ENCODE results near the gene FLYWCH1. TPM values are rescaled to one million over a fixed set of nuclear protein-coding genes. Genes with fewer than 3 reads are reported as not detected.
"Not testable (repeated sequence)": the region's sequence is repeated elsewhere in the genome, so short reads cannot be mapped to it uniquely, and the experiment has no call there.

Gene FLYWCH1
- total RNA-seq, 3 donors from 2014 or later: 28.0 to 30.9 (median 28.2) TPM

DNA sequence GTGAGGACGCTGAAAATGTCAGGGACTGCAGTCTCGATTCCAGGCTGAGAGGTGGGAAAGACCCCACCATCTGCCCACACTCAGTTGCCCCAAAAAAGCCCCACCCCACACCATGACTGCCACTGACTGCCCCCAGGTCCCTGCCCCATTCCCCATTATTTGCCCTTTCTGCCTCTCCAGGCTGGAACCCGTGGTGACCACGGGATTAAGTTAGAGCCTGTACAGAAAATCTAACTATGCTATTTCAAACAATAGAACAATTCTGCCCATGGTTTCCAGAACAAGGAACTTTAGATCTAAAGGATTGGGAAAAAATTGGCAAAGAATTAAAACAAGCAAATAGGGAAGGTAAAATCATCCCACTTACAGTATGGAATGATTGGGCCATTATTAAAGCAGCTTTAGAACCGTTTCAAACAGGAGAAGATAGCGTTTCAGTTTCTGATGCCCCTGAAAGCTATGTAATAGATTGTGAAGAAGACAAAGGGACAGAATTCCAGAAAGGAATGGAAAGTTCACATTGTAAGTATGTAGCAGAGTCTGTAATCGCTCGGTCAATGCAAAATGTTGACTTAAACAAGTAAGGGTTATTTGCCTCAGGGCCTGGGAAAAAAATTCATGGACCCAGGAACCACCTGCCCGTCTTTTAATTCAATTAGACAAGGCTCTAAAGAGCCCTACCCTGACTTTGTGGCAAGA is 14.4 kb downstream of the FLYWCH1 start:
- no peak overlapping the region for H3K4me3 ChIP-seq
- intact Hi-C loops (cut with DNase I; ENCODE audit: low total_unique reads): loop anchor here (10.0 kb wide), 1 partner anchor 51 kb away; no protein-coding TSS in a partner anchor
- no peaks in the 10 kb centered on the region for H3K36me3 ChIP-seq
- TF ChIP-seq, protein P1, sequence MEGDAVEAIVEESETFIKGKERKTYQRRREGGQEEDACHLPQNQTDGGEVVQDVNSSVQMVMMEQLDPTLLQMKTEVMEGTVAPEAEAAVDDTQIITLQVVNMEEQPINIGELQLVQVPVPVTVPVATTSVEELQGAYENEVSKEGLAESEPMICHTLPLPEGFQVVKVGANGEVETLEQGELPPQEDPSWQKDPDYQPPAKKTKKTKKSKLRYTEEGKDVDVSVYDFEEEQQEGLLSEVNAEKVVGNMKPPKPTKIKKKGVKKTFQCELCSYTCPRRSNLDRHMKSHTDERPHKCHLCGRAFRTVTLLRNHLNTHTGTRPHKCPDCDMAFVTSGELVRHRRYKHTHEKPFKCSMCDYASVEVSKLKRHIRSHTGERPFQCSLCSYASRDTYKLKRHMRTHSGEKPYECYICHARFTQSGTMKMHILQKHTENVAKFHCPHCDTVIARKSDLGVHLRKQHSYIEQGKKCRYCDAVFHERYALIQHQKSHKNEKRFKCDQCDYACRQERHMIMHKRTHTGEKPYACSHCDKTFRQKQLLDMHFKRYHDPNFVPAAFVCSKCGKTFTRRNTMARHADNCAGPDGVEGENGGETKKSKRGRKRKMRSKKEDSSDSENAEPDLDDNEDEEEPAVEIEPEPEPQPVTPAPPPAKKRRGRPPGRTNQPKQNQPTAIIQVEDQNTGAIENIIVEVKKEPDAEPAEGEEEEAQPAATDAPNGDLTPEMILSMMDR (IDR thresholded peaks at IDR 0.05): no peak
- no peak for TF ChIP-seq POLR2AphosphoS5 (IDR thresholded peaks at IDR 0.05)
- H3K9me3 ChIP-seq: no peaks in the 10 kb centered on the region
- no peak overlapping the region for H3K27ac ChIP-seq
- no peaks in the 10 kb centered on the region for H3K4me1 ChIP-seq
- DNase-seq (ENCODE audit: low spot score in 2 of 2): no peak
- H3K27me3 ChIP-seq: no peaks in the 10 kb centered on the region

DNA sequence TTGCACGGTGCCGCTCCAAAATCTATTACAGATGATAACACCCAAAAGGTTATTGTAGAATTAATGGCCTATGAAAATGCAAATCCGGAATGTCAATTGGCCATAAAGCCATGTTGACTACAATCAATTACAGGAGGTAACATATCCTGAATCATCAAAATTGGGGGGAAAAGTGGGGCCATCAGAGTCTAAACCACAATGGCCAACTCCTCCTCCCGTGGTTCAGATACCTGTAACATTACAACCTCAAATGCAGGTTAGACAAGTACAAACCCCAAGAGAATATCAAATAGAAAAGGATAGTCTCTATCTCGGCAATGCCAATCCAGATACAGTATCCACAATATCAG is 14.9 kb downstream of the FLYWCH1 start:
- DNase-seq (ENCODE audit: low spot score in 2 of 2): no peak
- no peaks in the 10 kb centered on the region for H3K4me1 ChIP-seq
- no peaks in the 10 kb centered on the region for H3K9me3 ChIP-seq
- no peaks in the 10 kb centered on the region for H3K36me3 ChIP-seq
- H3K27me3 ChIP-seq: no peaks in the 10 kb centered on the region
- TF ChIP-seq POLR2AphosphoS5 (IDR thresholded peaks at IDR 0.05) (no peak), POLR2A (IDR thresholded peaks at IDR 0.05) (no peak)
- TF ChIP-seq, protein P1 (IDR thresholded peaks at IDR 0.05): no peak
- intact Hi-C loops (cut with DNase I; ENCODE audit: low total_unique reads): loop anchor here (10.0 kb wide), 1 partner anchor 52 kb away; no protein-coding TSS in a partner anchor
- H3K27ac ChIP-seq: peak overlapping the region in 1 of 2 donors; percentile 16
- H3K4me3 ChIP-seq: peak overlapping the region in 2 of 3 donors; percentile 30 to 47

DNA sequence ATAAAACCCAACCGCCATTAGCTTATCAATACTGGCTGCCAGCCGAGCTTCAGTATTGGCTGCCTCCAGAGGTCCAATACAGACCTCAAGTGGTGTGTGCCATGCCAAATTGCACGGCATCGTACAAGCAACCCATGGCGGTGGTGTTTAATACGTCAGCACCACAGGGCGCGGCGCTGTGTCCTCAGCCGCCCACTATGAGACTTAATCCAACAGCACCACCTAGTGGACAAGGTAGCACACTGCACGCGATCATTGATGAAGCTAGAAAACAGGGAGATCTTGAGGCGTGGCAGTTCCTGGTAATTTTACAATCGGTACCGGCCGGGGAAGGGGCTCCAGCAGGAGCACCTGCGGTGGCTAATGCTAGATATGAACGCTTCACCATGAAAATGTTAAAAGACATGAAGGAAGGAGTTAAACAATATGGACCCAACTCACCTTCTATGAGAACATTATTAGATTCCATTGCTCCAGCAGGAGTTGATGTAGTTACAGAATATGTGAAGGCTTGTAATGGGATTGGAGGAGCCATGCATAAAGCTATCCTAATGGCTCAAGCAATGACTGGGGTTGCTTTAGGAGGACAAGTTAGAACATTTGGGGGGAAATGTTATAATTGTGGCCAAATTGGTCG is 15.4 kb downstream of the FLYWCH1 start:
- TF ChIP-seq POLR2A (IDR thresholded peaks at IDR 0.05): no peak
- TF ChIP-seq, protein P1 (IDR thresholded peaks at IDR 0.05): peak; percentile 93 to 96 (median 94)
- peak in 2 of 3 donors; percentile 15 to 58 for TF ChIP-seq POLR2AphosphoS5 (IDR thresholded peaks at IDR 0.05)
- H3K4me3 ChIP-seq: peak overlapping the region in 2 of 3 donors; percentile 30 to 47
- intact Hi-C loops (cut with DNase I; ENCODE audit: low total_unique reads): loop anchor here (10.0 kb wide), 1 partner anchor 52 kb away; no protein-coding TSS in a partner anchor
- H3K4me1 ChIP-seq: no peaks in the 10 kb centered on the region
- no peaks in the 10 kb centered on the region for H3K9me3 ChIP-seq
- peak overlapping the region in 1 of 2 donors; percentile 16 for H3K27ac ChIP-seq
- no peaks in the 10 kb centered on the region for H3K27me3 ChIP-seq
- H3K36me3 ChIP-seq: no peaks in the 10 kb centered on the region
- DNase-seq (ENCODE audit: low spot score in 2 of 2): peak; percentile 81 to 86

DNA sequence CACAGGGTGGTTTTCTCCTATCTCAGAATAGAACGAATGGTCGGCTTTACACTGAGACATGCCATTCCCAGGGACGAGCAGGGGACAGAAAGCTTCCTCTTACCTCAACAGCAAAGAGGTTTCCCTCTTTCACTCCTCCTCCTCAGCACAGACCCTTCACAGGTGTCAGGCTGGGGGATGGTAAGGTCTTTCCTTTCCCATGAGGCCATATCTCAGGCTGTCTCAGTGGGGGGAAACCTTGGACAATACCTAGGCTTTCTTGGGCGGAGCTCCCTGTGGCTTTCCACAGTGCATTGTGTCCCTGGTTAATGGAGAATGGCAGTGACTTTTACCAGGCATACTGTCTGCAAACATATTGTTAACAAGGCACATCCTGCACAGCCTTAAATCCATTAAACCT is 16.4 kb downstream of the FLYWCH1 start:
- H3K27me3 ChIP-seq; H3K27ac ChIP-seq; H3K9me3 ChIP-seq; H3K4me3 ChIP-seq; H3K4me1 ChIP-seq; DNase-seq (ENCODE audit: low spot score in 2 of 2); H3K36me3 ChIP-seq: not testable (repeated sequence)
- intact Hi-C loops (cut with DNase I; ENCODE audit: low total_unique reads): loop anchor here (10.0 kb wide), 1 partner anchor 53 kb away; no protein-coding TSS in a partner anchor

DNA sequence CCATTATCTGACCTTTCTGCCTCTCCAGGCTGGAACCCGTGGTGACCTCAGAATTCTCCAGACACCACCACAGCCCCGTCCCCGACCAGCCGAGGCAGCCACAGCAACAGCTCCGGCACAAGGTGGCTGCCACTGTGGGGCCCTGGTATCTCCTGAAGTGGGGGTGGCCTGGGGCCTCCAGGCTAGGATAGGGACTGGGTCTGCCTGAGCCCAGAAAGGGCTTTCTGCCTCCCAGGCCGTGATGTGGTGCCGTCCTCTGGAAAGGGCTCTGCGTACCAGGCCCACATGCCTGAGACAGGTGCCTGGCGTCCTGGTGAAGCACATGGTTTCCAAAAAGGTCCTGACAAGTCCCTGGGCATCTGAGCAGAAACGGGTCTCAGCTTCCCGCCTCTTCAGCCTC is 17.1 kb downstream of the FLYWCH1 start:
- Histone ChIP-seq H3K27ac (no peak overlapping the region), H3K4me3 (no peak overlapping the region), H3K36me3 (no peaks in the 10 kb centered on the region), H3K9me3 (no peaks in the 10 kb centered on the region), H3K27me3 (no peaks in the 10 kb centered on the region), H3K4me1 (no peaks in the 10 kb centered on the region)
- TF ChIP-seq POLR2A (IDR thresholded peaks at IDR 0.05) (no peak), POLR2AphosphoS5 (IDR thresholded peaks at IDR 0.05) (no peak)
- TF ChIP-seq, protein P1 (IDR thresholded peaks at IDR 0.05): no peak
- intact Hi-C loops (cut with DNase I; ENCODE audit: low total_unique reads): loop anchor here (10.0 kb wide), 1 partner anchor 54 kb away; no protein-coding TSS in a partner anchor
- DNase-seq (ENCODE audit: low spot score in 2 of 2): no peak
